GM18867 (cell line): ENCODE data around the gene ATRN.
"Not testable (repeated sequence)": the region's sequence is repeated elsewhere in the genome, so short reads cannot be mapped to it uniquely, and the experiment has no call there.

Experiments used
- ATAC-seq: cut with Tn5 transposase; IDR thresholded peaks from one replicate; pipeline ENCODE4 v1.9.1; 2021; ENCODE audit warnings: mild to moderate bottlenecking, moderate library complexity; ENCODE audit not compliant: unreplicated experiment

ATRN gene

DNA sequence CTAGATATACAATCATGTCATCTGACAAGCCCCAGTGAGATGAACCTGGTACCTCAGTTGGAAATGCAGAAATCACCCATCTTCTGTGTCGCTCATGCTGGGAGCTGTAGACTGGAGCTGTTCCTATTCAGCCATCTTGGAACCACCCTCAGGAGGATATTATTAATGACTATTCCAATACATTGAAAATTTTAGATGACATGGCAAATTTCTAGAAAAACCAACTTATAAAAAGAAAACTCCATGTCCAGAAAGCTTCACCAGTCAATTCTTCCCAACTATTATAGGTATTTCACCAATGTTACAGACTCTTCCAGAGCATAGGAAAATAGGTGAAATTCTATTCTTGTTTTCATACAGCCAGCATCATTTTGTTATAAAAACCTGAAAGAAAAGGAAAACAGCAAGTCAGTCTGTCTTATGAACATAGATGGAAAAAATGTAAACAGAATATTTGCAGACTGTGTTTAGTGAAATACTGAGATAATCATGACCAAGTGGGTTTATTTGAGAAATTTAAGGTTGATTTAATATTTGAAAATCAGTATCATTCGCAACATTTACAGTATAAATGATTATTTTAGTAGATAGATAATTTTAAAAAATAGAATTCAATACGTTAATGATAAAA, 43.3 kb downstream of the ATRN start:
- no peak for ATAC-seq

- no peak for ATAC-seq
These were observed 44.8 kb downstream of the ATRN start for GRCh38 chr20:3515379-3516170.

GRCh38 chr20:3521852-3522740, 51.3 kb downstream of the ATRN start:
- ATAC-seq = no peak

GRCh38 chr20:3524696-3525095, 53.9 kb downstream of the ATRN start:
- ATAC-seq = not testable (repeated sequence)

- no peak for ATAC-seq
These were observed 61.3 kb downstream of the ATRN start for GRCh38 chr20:3532089-3532615.

DNA sequence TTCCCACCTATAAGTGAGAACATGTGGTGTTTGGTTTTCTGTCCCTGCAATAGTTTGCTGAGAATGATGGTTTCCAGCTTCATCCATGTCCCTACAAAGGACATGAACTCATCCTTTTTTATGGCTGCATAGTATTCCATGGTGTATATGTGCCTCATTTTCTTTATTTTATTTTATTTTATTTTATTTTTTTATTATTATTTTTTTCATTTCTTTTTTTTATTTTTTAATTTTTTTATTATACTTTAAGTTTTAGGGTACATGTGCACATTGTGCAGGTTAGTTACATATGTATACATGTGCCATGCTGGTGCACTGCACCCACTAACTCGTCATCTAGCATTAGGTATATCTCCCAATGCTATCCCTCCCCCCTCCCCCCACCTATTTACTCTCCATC, 66.9 kb downstream of the ATRN start:
- not testable (repeated sequence) for ATAC-seq

- no peak for ATAC-seq
These were observed 68.7 kb downstream of the ATRN start for GRCh38 chr20:3539311-3540107.

DNA sequence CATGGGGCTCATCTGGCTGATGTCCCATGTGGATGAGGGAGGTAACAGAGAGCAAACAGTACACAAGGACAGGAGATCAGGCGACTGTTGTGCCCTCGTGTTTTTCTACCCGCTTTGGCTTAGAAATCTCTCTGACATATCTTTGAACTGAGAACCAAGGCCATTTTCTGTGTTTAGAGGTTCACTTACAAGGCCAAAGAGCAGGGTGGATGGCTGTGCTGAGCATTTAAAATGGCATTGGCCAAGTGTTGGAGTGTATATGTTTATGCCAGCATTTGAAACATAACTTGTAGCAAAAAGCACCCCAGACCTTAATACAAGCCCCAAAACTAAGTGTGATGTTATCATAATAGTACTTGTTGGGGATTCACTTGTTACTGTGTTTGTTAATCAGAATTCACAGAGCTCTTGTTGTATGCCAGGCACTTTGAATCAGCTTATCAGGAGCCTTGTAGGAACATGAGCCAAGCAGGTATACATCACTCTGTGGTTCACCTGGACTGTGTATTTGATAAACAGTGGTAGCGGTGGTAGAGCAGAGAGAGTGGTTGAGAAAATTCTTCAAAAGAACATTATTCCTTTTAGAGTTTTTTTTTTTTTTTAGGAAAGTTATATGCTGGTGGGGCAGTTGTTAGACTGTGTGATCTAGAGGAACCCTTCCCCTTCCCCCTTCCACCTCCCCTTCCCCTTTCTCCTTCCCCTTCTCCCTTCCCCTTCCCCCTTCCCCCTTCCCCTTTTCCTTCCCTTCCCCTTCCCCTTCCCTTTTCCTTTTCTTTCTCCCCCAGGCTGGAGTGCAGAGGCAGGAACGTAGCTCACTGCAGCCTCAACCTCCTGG, 71.3 kb downstream of the ATRN start:
- no peak for ATAC-seq

DNA sequence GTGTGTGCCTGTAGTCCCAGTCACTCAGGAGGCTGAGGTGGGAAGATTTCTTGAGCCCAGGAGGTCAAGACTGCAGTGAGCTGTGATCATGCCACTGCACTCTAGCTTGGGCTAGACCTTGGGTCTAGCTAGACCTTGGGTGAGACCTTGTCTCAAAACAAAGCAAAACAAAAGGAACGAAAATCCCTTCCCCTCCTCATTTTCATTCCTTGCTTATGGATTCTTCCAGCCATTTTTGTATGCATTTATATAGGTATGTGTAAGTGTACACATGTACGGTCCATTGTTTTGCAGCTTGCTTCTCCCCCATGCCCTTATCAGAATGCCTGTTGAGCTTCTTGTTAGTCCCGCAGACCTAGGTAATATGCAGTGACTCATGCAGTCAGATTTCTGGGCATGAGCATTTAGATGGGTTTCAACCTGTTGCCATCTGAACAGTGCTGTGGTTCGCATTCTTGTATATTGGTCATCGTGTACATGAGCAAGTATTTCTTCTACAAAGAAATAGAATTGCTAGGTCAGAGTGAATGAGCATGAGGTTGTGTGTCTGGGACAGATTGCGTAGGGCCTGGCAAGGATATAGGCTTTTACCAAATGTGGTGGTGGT, 73.2 kb downstream of the ATRN start:
- ATAC-seq = no peak

- no peak for ATAC-seq
These were observed 74.6 kb downstream of the ATRN start for GRCh38 chr20:3545401-3545925.

DNA sequence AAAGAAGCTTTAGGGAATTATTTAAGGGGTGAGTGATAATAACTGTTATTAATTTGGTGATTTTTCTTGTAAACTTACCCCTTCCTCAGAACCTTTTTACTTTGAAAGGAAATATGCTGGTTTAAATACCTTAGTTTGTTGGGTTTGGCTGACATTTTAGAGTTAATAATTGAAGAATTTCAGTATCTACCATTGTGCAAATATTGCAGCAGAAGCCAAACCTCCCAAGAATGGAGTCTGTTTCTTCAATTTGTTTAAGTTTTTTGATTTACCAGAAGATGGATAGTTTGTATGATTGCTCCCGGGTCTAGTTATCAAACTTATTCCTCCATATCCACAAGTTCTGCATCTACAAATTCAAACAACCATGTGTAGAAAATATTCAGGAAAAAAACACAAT, 77.1 kb downstream of the ATRN start:
- no peak for ATAC-seq

DNA sequence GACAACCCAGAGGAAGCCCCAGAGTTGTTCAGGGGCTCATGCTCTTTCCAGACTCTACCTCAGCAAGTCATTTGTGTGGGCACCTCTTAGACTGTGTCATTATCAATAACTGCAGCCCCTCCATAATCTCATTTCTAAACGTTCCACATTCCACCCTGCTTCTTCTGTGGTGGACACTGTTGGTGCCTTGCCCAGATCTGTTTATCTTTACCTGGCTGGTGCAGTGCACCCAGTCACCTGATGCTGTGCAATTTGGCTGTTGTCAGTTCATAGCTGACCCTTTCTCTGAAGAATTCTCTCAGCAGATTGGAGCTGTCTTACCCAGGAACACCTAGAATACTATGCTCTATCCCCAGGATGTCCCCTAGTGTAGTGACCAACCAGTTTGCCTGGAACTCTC, 80.0 kb downstream of the ATRN start:
- no peak for ATAC-seq

GRCh38 chr20:3551681-3552434, 81.0 kb downstream of the ATRN start:
- no peak for ATAC-seq

GRCh38 chr20:3553663-3554062, 82.8 kb downstream of the ATRN start:
- ATAC-seq = no peak

DNA sequence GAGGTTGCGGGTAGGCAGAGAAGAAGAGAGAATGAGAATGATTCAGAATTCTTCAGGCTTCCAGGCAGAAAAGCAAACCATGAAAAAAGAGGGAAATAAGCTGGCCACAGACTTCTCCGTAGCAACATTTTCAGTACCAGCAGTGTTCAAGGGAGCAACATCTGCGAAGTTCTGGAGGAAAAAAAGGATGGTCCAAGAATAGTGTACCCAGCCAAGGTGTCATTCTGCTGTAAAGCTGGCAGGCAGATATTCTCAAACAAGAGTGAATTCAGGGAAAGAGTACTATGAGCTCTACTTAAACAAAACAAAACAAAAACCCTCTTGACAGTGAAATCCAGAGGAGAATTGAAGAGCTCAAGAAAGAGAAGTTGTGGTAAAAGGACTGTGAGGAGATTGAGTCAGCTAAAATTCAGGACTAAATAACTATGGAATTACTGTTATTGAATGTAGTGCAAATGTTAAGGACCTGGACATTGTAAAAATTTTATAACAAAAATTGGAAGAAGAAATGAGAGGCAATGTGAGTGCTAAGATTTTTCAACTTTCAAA, 86.5 kb downstream of the ATRN start:
- no peak for ATAC-seq

DNA sequence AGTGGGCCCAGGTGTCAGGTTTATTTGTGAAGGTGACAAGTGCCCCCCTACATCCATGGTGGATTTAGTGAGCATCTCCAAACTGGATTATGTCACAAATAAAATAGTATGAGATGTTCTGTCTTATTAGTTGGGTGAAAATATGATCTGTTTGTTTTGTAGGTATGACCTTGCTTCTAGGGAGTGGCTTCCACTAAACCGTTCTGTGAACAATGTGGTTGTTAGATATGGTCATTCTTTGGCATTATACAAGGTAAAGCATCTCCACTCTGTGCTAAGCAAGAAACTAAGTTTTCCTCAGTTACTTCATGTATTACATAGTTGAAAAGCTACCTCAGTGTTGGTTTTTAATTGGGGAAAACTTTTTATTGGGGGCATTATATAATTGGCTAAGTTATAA, 88.4 kb downstream of the ATRN start:
- no peak for ATAC-seq

GRCh38 chr20:3559637-3560036, 88.8 kb downstream of the ATRN start:
- no peak for ATAC-seq

DNA sequence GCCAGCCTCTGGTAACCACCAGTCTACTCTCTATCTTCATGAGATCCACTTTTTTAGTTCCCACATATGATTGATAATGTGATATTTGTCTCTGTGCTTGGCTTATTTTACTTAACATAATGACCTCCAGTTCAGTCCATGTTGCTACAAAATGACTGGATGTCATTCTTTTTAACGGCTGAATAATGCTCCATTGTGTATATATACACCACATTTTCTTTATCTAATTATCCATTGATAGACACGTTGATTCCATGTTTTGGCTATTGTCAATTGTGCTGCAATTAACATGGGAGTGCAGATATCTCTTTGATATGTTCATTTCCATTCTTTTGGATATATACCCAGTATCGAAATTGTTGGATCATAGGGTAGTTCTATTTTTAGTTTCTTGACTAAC, 89.3 kb downstream of the ATRN start:
- no peak for ATAC-seq
